Fibroblast of mammary gland (primary cell): Measurements from ENCODE around the gene SRPX.

Experiments
- DNase-seq: peaks from one replicate; pipeline ENCODE4 v3.0.0-alpha.2; 2010; ENCODE audit warnings: low read depth
- H3K4me3 ChIP-seq: 2 replicates; pipeline ENCODE4 v1.5.1; 2011; ENCODE audit warnings: low read depth, mild to moderate bottlenecking, low read length, moderate library complexity; ENCODE audit not compliant: control insufficient read depth
- CTCF ChIP-seq: conservative IDR thresholded peaks from 2 replicates; pipeline ENCODE4 v1.5.1; 2011; ENCODE audit warnings: low read depth, low read length, inconsistent platforms; ENCODE audit not compliant: control insufficient read depth, insufficient read depth

The SRPX gene

GRCh38 chrX:38102240-38102639 lies 118.4 kb downstream of the SRPX start:
- no peak overlapping the region for H3K4me3 ChIP-seq
- no peak for DNase-seq
- no peak for TF ChIP-seq CTCF

- H3K4me3 ChIP-seq, result no peak overlapping the region
- TF ChIP-seq CTCF, result no peak
- no peak for DNase-seq
Measured at GRCh38 chrX:38099688-38100087, 121.0 kb downstream of the SRPX start.
